ENCODE results near the gene CELF1. TPM values are rescaled to one million over a fixed set of nuclear protein-coding genes. Genes with fewer than 3 reads are reported as not detected.

Gene CELF1
- total RNA-seq, 2 experiments from 2014 or later, result 120 to 122 TPM

GRCh38 chr11:47498149-47498548, 54.8 kb downstream of the CELF1 start:
- H3K4me1 Mint-ChIP-seq (ENCODE audit: low read depth), result peaks cover 30% of the 10 kb centered on the region
- TF ChIP-seq CTCF (IDR thresholded peaks at IDR 0.05), result no peak
- no peak for DNase-seq
- ATAC-seq, result no peak
- H3K4me3 Mint-ChIP-seq, result no peak overlapping the region
- ChIA-PET POLR2A (interaction anchor here (0.6 to 1.5 kb wide), 6 partner anchors 9 to 144 kb away, joined by 3 to 5 read pairs (median 3); partner anchors contain the start of gene MTCH2), CTCF (interaction anchor here (0.8 to 1.6 kb wide), 4 partner anchors 9 to 86 kb away, joined by 3 to 4 read pairs (median 3); no protein-coding TSS in a partner anchor)
- H3K36me3 Mint-ChIP-seq (ENCODE audit: low read depth), result peaks cover 27% of the 10 kb centered on the region
- intact Hi-C loops (cut with micrococcal nuclease), result no loop called here
- no peaks in the 10 kb centered on the region for H3K27me3 Mint-ChIP-seq
- no peaks in the 10 kb centered on the region for H3K9me3 Mint-ChIP-seq
- H3K27ac Mint-ChIP-seq, result no peak overlapping the region

- H3K4me1 Mint-ChIP-seq (ENCODE audit: low read depth), result peaks cover 22% of the 10 kb centered on the region
- ATAC-seq, result no peak
- H3K4me3 Mint-ChIP-seq, result no peak overlapping the region
- CTCF ChIA-PET, result no interaction called here
- POLR2A ChIA-PET, result interaction anchor here (1.2 kb wide), 1 partner anchor 25 kb away, joined by 3 read pairs; no protein-coding TSS in a partner anchor
- no peak overlapping the region for H3K27ac Mint-ChIP-seq
- peaks cover 25% of the 10 kb centered on the region for H3K36me3 Mint-ChIP-seq (ENCODE audit: low read depth)
- H3K9me3 Mint-ChIP-seq, result no peaks in the 10 kb centered on the region
- H3K27me3 Mint-ChIP-seq, result no peaks in the 10 kb centered on the region
- DNase-seq, result no peak
- intact Hi-C loops (cut with micrococcal nuclease), result no loop called here
- TF ChIP-seq CTCF (IDR thresholded peaks at IDR 0.05), result no peak
Observed at GRCh38 chr11:47496808-47497207, 56.1 kb downstream of the CELF1 start.

GRCh38 chr11:47495856-47496217, 57.1 kb downstream of the CELF1 start:
- intact Hi-C loops (cut with micrococcal nuclease), result no loop called here
- DNase-seq, result no peak
- Mint-ChIP-seq H3K4me1 (ENCODE audit: low read depth) (peaks cover 18% of the 10 kb centered on the region), H3K4me3 (no peak overlapping the region), H3K27ac (no peak overlapping the region), H3K27me3 (no peaks in the 10 kb centered on the region), H3K36me3 (ENCODE audit: low read depth) (peaks cover 21% of the 10 kb centered on the region), H3K9me3 (no peaks in the 10 kb centered on the region)
- POLR2A ChIA-PET, result interaction anchor here (1.2 kb wide), 1 partner anchor 24 kb away, joined by 3 read pairs; no protein-coding TSS in a partner anchor
- no peak for ATAC-seq
- no peak for TF ChIP-seq CTCF (IDR thresholded peaks at IDR 0.05)
- CTCF ChIA-PET, result interaction anchor here (0.7 to 0.8 kb wide), 2 partner anchors 10 to 121 kb away, joined by 3 read pairs; no protein-coding TSS in a partner anchor

- Mint-ChIP-seq H3K4me1 (ENCODE audit: low read depth) (peaks cover 12% of the 10 kb centered on the region), H3K9me3 (no peaks in the 10 kb centered on the region), H3K4me3 (no peak overlapping the region), H3K27me3 (no peaks in the 10 kb centered on the region), H3K36me3 (ENCODE audit: low read depth) (peaks cover 16% of the 10 kb centered on the region), H3K27ac (no peak overlapping the region)
- ATAC-seq (no peak), DNase-seq (no peak)
- ChIA-PET CTCF (interaction anchor here (0.7 to 0.8 kb wide), 2 partner anchors 11 to 121 kb away, joined by 3 read pairs; no protein-coding TSS in a partner anchor), POLR2A (no interaction called here)
- no peak for TF ChIP-seq CTCF (IDR thresholded peaks at IDR 0.05)
- intact Hi-C loops (cut with micrococcal nuclease), result no loop called here
Observed at GRCh38 chr11:47495011-47495855, 57.7 kb downstream of the CELF1 start.

GRCh38 chr11:47489395-47489755, 63.6 kb downstream of the CELF1 start:
- no peak for TF ChIP-seq CTCF (IDR thresholded peaks at IDR 0.05)
- ChIA-PET CTCF (interaction anchor here (1.2 to 1.4 kb wide), 2 partner anchors 9 to 13 kb away, joined by 3 read pairs; no protein-coding TSS in a partner anchor), POLR2A (interaction anchor here (0.7 to 1.1 kb wide), 2 partner anchors 9 to 63 kb away, joined by 3 to 5 read pairs; partner anchors contain the start of gene CELF1)
- no peak overlapping the region for H3K4me3 Mint-ChIP-seq
- no peaks in the 10 kb centered on the region for H3K27me3 Mint-ChIP-seq
- DNase-seq (no peak), ATAC-seq (no peak)
- intact Hi-C loops (cut with micrococcal nuclease), result no loop called here
- peaks cover 19% of the 10 kb centered on the region for H3K4me1 Mint-ChIP-seq (ENCODE audit: low read depth)
- peak overlapping the region; percentile 60 for H3K27ac Mint-ChIP-seq
- H3K36me3 Mint-ChIP-seq (ENCODE audit: low read depth), result peaks cover 31% of the 10 kb centered on the region
- no peaks in the 10 kb centered on the region for H3K9me3 Mint-ChIP-seq
